ENCODE results near the gene ADGRV1. TPM values are rescaled to one million over a fixed set of nuclear protein-coding genes. Genes with fewer than 3 reads are reported as not detected.

ADGRV1 gene
- total and polyA plus RNA-seq, 9 of the 15 experiments (the other 6 are each of a cell fraction or from before 2014, with no cell fraction given) = 21.7 to 156 (median 58.2) TPM

- TF ChIP-seq CHD7 (IDR thresholded peaks at IDR 0.05; ENCODE audit: low read depth, low read length) = no peak
- no peak for TF ChIP-seq HDGF (IDR thresholded peaks at IDR 0.05)
Observed at GRCh38 chr5:90809311-90810056, 250.9 kb downstream of the ADGRV1 start (continued).

All from K562 (cell line).